Superior temporal gyrus (tissue), 1 donor: ENCODE data around the gene AGER.

Experiments used
- DNase-seq: peaks from one replicate; pipeline ENCODE4 v3.0.0-alpha.2; 2016; ENCODE audit errors: extremely low spot score

AGER gene

GRCh38 chr6:32168807-32169591, 15.1 kb downstream of the AGER start:
- DNase-seq = no peak

GRCh38 chr6:32168350-32168749, 15.7 kb downstream of the AGER start:
- DNase-seq = no peak

GRCh38 chr6:32167761-32168262, 16.2 kb downstream of the AGER start:
- DNase-seq = no peak

- no peak for DNase-seq
Measured at GRCh38 chr6:32167154-32167760, 16.8 kb downstream of the AGER start.

GRCh38 chr6:32166411-32167061, 17.5 kb downstream of the AGER start:
- DNase-seq = no peak

GRCh38 chr6:32164295-32164694, 19.8 kb downstream of the AGER start, which contains the start of gene EGFL8:
Gene EGFL8 (plus strand): TSS chr6:32164595. CDS start chr6:32166166, 1,571 bp downstream.
- DNase-seq = no peak

GRCh38 chr6:32163559-32164258, 20.3 kb downstream of the AGER start:
- DNase-seq = no peak

GRCh38 chr6:32158052-32158451, 26.0 kb downstream of the AGER start:
- no peak for DNase-seq

GRCh38 chr6:32156891-32157290, 27.2 kb downstream of the AGER start:
- no peak for DNase-seq

- peak; percentile 39 for DNase-seq
Measured at GRCh38 chr6:32154514-32155161, 29.4 kb downstream of the AGER start.

GRCh38 chr6:32153564-32154513, 30.2 kb downstream of the AGER start, which contains the start of gene PPT2:
Gene PPT2 (plus strand): TSS chr6:32154141. CDS start chr6:32154595, 454 bp downstream.
- DNase-seq = peak; percentile 90

GRCh38 chr6:32152769-32153563, 31.1 kb downstream of the AGER start:
- DNase-seq = peak; percentile 51

GRCh38 chr6:32151863-32152768, 31.9 kb downstream of the AGER start, which contains the start of gene PRRT1:
Gene PRRT1 (minus strand): TSS chr6:32151939. CDS start chr6:32151827, 112 bp downstream.
- peak; percentile 54 for DNase-seq

GRCh38 chr6:32151181-32151862, 32.7 kb downstream of the AGER start:
- DNase-seq = peak; percentile 44

- no peak for DNase-seq
Measured at GRCh38 chr6:32149932-32150870, 33.9 kb downstream of the AGER start.

- DNase-seq = no peak
Measured at GRCh38 chr6:32149092-32149755, 34.8 kb downstream of the AGER start.
